Activated CD4-positive, alpha-beta memory T cell treated with anti-CD3 and anti-CD28 coated beads for 36 hours (primary cell): Measurements from ENCODE around the gene APEX2. TPM values are rescaled to one million over a fixed set of nuclear protein-coding genes. Genes with fewer than 3 reads are reported as not detected.
"Not testable (repeated sequence)": the region's sequence is repeated elsewhere in the genome, so short reads cannot be mapped to it uniquely, and the experiment has no call there.

ENCODE experiments used
- CTCF ChIA-PET: fragments of 350-600 bp; sonication (Branson Sonifier 250); formaldehyde crosslinking; loops from one replicate; lab custom pipeline; 2021; ENCODE audit warnings: antibody characterized with exemption, inconsistent platforms; lab: Charles Lee
- POLR2A ChIA-PET: fragments of 350-600 bp; sonication (Branson Sonifier 250); formaldehyde crosslinking; loops from one replicate; lab custom pipeline; 2021; ENCODE audit warnings: antibody characterized with exemption; lab: Charles Lee
- DNase-seq: peaks from one replicate; pipeline ENCODE4 v3.0.0-alpha.2; 2020
- H3K27ac Mint-ChIP-seq: one replicate; pipeline ENCODE4 v1.8.0; 2021; ENCODE audit warnings: mixed read lengths
- H3K27me3 Mint-ChIP-seq: one replicate; pipeline ENCODE4 v1.8.0; 2021; ENCODE audit warnings: mixed read lengths
- H3K36me3 Mint-ChIP-seq: one replicate; pipeline ENCODE4 v1.8.0; 2021; ENCODE audit warnings: mixed read lengths
- H3K4me1 Mint-ChIP-seq: one replicate; pipeline ENCODE4 v1.8.0; 2021; ENCODE audit warnings: low read depth, mixed read lengths
- H3K4me3 Mint-ChIP-seq: one replicate; pipeline ENCODE4 v1.8.0; 2021; ENCODE audit warnings: mild to moderate bottlenecking, mixed read lengths
- H3K9me3 Mint-ChIP-seq: one replicate; pipeline ENCODE4 v1.8.0; 2021; ENCODE audit warnings: mixed read lengths
- intact Hi-C: fragments of 100-400 bp; cut with micrococcal nuclease; formaldehyde crosslinking; loops from one replicate; pipeline ENCODE4 v1.15.1; 2023
- total RNA-seq, 2 experiments: library from RNA; stranded (reverse); gene quantifications; one replicate each; pipeline ENCODE4 v1.2.3, GENCODE V29; 2021

Gene APEX2
- total RNA-seq, 2 experiments from 2014 or later: 32.7 to 32.9 TPM

- no peak overlapping the region for H3K4me3 Mint-ChIP-seq
- POLR2A ChIA-PET: no interaction called here
- no peak overlapping the region for H3K27ac Mint-ChIP-seq
- CTCF ChIA-PET: no interaction called here
- no peaks in the 10 kb centered on the region for H3K4me1 Mint-ChIP-seq
- H3K36me3 Mint-ChIP-seq: no peaks in the 10 kb centered on the region
- no peaks in the 10 kb centered on the region for H3K27me3 Mint-ChIP-seq
- no peaks in the 10 kb centered on the region for H3K9me3 Mint-ChIP-seq
- intact Hi-C loops: no loop called here
- no peak for DNase-seq
These were observed 27.9 kb downstream of the APEX2 start for GRCh38 chrX:55028040-55028439.

- Mint-ChIP-seq H3K27me3 (no peaks in the 10 kb centered on the region), H3K36me3 (no peaks in the 10 kb centered on the region), H3K9me3 (no peaks in the 10 kb centered on the region), H3K27ac (no peak overlapping the region), H3K4me3 (no peak overlapping the region), H3K4me1 (no peaks in the 10 kb centered on the region)
- ChIA-PET CTCF (no interaction called here), POLR2A (no interaction called here)
- intact Hi-C loops: no loop called here
- DNase-seq: no peak
These were observed 28.4 kb downstream of the APEX2 start for GRCh38 chrX:55028611-55029010.

- no peaks in the 10 kb centered on the region for H3K4me1 Mint-ChIP-seq
- CTCF ChIA-PET: no interaction called here
- intact Hi-C loops: no loop called here
- POLR2A ChIA-PET: no interaction called here
- H3K27me3 Mint-ChIP-seq: no peaks in the 10 kb centered on the region
- H3K27ac Mint-ChIP-seq: no peak overlapping the region
- H3K9me3 Mint-ChIP-seq: no peaks in the 10 kb centered on the region
- no peaks in the 10 kb centered on the region for H3K36me3 Mint-ChIP-seq
- no peak overlapping the region for H3K4me3 Mint-ChIP-seq
- DNase-seq: no peak
These were observed 29.1 kb downstream of the APEX2 start for GRCh38 chrX:55029291-55029690.

GRCh38 chrX:55030271-55031205 lies 30.4 kb downstream of the APEX2 start, which contains the start of gene ALAS2:
TSS of gene ALAS2 (minus strand) at chrX:55030977. CDS start at chrX:55026000, 4,977 bp downstream.
- no peak within 1 kb of the TSS for H3K27ac Mint-ChIP-seq
- H3K4me1 Mint-ChIP-seq: no peaks in the 10 kb centered on the region
- ChIA-PET POLR2A (no interaction called here), CTCF (interaction anchor here (0.7 kb wide), 1 partner anchor 21 kb away, joined by 3 read pairs; no protein-coding TSS in a partner anchor)
- H3K27me3 Mint-ChIP-seq: no peaks in the 10 kb centered on the region
- H3K4me3 Mint-ChIP-seq: no peak within 1 kb of the TSS
- no peaks in the 10 kb centered on the region for H3K9me3 Mint-ChIP-seq
- DNase-seq: no peak
- no peaks in the 10 kb centered on the region for H3K36me3 Mint-ChIP-seq
- intact Hi-C loops: no loop called here

- Mint-ChIP-seq H3K4me1 (no peaks in the 10 kb centered on the region), H3K9me3 (no peaks in the 10 kb centered on the region), H3K4me3 (no peak overlapping the region), H3K36me3 (no peaks in the 10 kb centered on the region), H3K27ac (no peak overlapping the region), H3K27me3 (no peaks in the 10 kb centered on the region)
- intact Hi-C loops: no loop called here
- CTCF ChIA-PET: no interaction called here
- DNase-seq: no peak
- POLR2A ChIA-PET: no interaction called here
These were observed 33.3 kb downstream of the APEX2 start for GRCh38 chrX:55033429-55033828.

- no peaks in the 10 kb centered on the region for H3K27me3 Mint-ChIP-seq
- ChIA-PET POLR2A (no interaction called here), CTCF (no interaction called here)
- no peak overlapping the region for H3K27ac Mint-ChIP-seq
- H3K4me1 Mint-ChIP-seq: no peaks in the 10 kb centered on the region
- H3K9me3 Mint-ChIP-seq: peaks cover 2% of the 10 kb centered on the region
- no peaks in the 10 kb centered on the region for H3K36me3 Mint-ChIP-seq
- DNase-seq: no peak
- intact Hi-C loops: no loop called here
- H3K4me3 Mint-ChIP-seq: no peak overlapping the region
These were observed 39.3 kb downstream of the APEX2 start for GRCh38 chrX:55039471-55039870.

- H3K4me3 Mint-ChIP-seq: no peak overlapping the region
- ChIA-PET POLR2A (no interaction called here), CTCF (no interaction called here)
- H3K27me3 Mint-ChIP-seq: no peaks in the 10 kb centered on the region
- H3K4me1 Mint-ChIP-seq: no peaks in the 10 kb centered on the region
- H3K27ac Mint-ChIP-seq: no peak overlapping the region
- intact Hi-C loops: no loop called here
- peaks cover 2% of the 10 kb centered on the region for H3K9me3 Mint-ChIP-seq
- no peaks in the 10 kb centered on the region for H3K36me3 Mint-ChIP-seq
- no peak for DNase-seq
These were observed 41.4 kb downstream of the APEX2 start for GRCh38 chrX:55041514-55041913.

GRCh38 chrX:55050599-55050998 lies 50.4 kb downstream of the APEX2 start:
- H3K27ac Mint-ChIP-seq, H3K9me3 Mint-ChIP-seq, POLR2A ChIA-PET, intact Hi-C loops, H3K4me3 Mint-ChIP-seq, H3K27me3 Mint-ChIP-seq, H3K4me1 Mint-ChIP-seq, H3K36me3 Mint-ChIP-seq, CTCF ChIA-PET, DNase-seq: not testable (repeated sequence)

- intact Hi-C loops: loop anchor here (1.0 to 2.0 kb wide), 3 partner anchors 57 to 166 kb away; partner anchors contain the start of gene APEX2
- DNase-seq: peak; percentile 16
- H3K27me3 Mint-ChIP-seq: no peaks in the 10 kb centered on the region
- peaks cover 18% of the 10 kb centered on the region for H3K4me1 Mint-ChIP-seq
- peak overlapping the region; percentile 35 for H3K4me3 Mint-ChIP-seq
- H3K27ac Mint-ChIP-seq: peak overlapping the region; percentile 36
- H3K9me3 Mint-ChIP-seq: no peaks in the 10 kb centered on the region
- POLR2A ChIA-PET: no interaction called here
- H3K36me3 Mint-ChIP-seq: no peaks in the 10 kb centered on the region
- CTCF ChIA-PET: interaction anchor here (0.6 to 1.3 kb wide), 6 partner anchors 57 to 692 kb away, joined by 3 to 13 read pairs (median 4); partner anchors contain the start of gene APEX2
These were observed 56.9 kb downstream of the APEX2 start for GRCh38 chrX:55056820-55057674.

- peak; percentile 23 for DNase-seq
- CTCF ChIA-PET: interaction anchor here (0.6 to 1.3 kb wide), 5 partner anchors 58 to 634 kb away, joined by 3 to 13 read pairs (median 4); partner anchors contain the start of gene APEX2
- POLR2A ChIA-PET: no interaction called here
- intact Hi-C loops: loop anchor here (1.0 to 2.0 kb wide), 3 partner anchors 57 to 166 kb away; partner anchors contain the start of gene APEX2
- Mint-ChIP-seq H3K9me3 (no peaks in the 10 kb centered on the region), H3K27ac (no peak overlapping the region), H3K4me1 (peaks cover 18% of the 10 kb centered on the region), H3K27me3 (no peaks in the 10 kb centered on the region), H3K4me3 (peak overlapping the region; percentile 35), H3K36me3 (no peaks in the 10 kb centered on the region)
These were observed 57.6 kb downstream of the APEX2 start for GRCh38 chrX:55057675-55058249.
